ENCODE measurements around the gene SPDYE16. TPM values are rescaled to one million over a fixed set of nuclear protein-coding genes. Genes with fewer than 3 reads are reported as not detected.
"Not testable (repeated sequence)": the region's sequence is repeated elsewhere in the genome, so short reads cannot be mapped to it uniquely, and the experiment has no call there.

SPDYE16 gene
- total and polyA plus RNA-seq, 2 donors: 0.14 to 0.27 TPM

DNA sequence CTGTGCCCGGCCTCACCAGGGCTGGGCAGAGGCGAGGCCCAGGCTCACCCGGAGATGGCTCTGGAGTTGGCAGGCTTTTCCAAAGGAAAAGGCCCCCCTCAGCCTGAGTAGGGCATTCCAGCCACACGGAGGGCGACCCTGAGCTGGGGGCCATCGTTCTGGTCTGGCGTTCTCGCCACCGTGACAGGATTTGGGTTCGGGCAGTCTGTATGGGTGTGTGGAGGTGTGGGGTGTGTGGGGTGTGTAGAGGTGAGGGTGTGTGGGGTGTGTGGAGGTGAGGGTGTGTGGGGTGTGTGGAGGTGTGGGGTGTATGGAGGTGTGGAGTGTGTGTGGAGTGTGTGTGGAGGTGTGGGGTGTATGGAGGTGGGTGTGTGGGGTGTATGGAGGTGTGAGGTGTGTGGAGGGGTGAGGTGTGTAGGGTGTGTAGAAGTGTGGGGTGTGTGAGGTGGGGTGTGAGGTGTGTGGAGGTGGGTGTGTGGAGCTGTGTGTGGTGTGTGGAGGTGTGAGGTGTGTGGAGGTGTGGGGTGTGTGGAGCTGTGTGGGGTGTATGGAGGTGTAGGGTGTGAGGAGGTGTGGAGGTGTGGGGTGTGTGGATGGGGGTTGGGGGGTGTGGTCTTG is 44.4 kb downstream of the SPDYE16 start:
- peaks cover 8 to 19% of the 10 kb centered on the region in 2 donors for H3K36me3 ChIP-seq (ENCODE audit: control insufficient read depth in 2 of 2, insufficient read depth in 2 of 2, low read length in 1 of 2)
- not testable (repeated sequence) for H3K27me3 ChIP-seq (ENCODE audit: control insufficient read depth in 2 of 2, insufficient read depth in 1 of 2, low read length in 1 of 2); H3K9me3 ChIP-seq (ENCODE audit: control insufficient read depth in 2 of 2, insufficient read depth in 1 of 2, low read length in 1 of 2); H3K4me3 ChIP-seq (ENCODE audit: low read length in 2 of 2); H3K27ac ChIP-seq (ENCODE audit: low read depth in 1 of 2, low read length in 1 of 2); H3K4me1 ChIP-seq (ENCODE audit: control insufficient read depth in 2 of 2, insufficient read depth in 2 of 2, low read length in 2 of 2); DNase-seq (ENCODE audit: low read depth in 6 of 9, low spot score in 9 of 9)
- WGBS: 96% methylated on average over 7 of the region's 10 CpGs

DNA sequence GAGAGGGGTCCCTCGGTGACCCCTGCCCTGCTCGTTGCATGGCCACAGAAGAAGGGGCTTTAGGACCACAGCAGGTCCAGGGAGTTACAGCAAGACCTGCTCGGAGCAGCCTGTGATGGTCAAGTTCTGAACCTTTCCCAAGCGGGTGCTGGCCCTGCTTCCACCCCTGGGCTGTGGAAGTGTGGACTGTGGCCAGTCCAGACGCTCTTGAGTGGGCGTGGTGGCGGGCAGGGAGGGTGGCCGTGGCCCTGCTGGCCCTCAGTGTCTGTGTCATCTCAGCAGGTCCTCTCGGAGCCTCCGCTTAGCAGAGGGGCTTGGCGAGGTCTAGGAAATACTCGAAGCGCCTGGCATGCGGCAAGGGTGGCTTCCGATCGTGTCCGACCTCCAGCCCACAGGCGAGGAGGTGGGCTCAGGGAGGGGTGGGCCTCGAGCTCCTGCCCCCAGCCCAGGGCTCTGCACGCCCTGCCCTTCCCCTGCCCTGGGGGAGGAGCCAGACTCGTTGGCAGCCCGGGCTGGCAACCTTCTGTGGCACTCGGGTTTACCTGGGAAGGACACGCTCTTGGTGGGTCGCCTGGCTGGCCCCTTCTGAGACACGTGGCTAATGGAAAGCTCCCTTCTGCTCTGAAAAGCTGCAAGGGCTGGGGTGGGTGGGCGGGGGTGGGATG is 45.0 kb downstream of the SPDYE16 start:
- WGBS: 96% methylated on average over 13 of the region's 27 CpGs
- not testable (repeated sequence) for DNase-seq (ENCODE audit: low read depth in 6 of 9, low spot score in 9 of 9); H3K27ac ChIP-seq (ENCODE audit: low read depth in 1 of 2, low read length in 1 of 2); H3K4me1 ChIP-seq (ENCODE audit: control insufficient read depth in 2 of 2, insufficient read depth in 2 of 2, low read length in 2 of 2); H3K4me3 ChIP-seq (ENCODE audit: low read length in 2 of 2); H3K27me3 ChIP-seq (ENCODE audit: control insufficient read depth in 2 of 2, insufficient read depth in 1 of 2, low read length in 1 of 2); H3K9me3 ChIP-seq (ENCODE audit: control insufficient read depth in 2 of 2, insufficient read depth in 1 of 2, low read length in 1 of 2)
- H3K36me3 ChIP-seq (ENCODE audit: control insufficient read depth in 2 of 2, insufficient read depth in 2 of 2, low read length in 1 of 2): peaks cover 7 to 19% of the 10 kb centered on the region in 2 donors

DNA sequence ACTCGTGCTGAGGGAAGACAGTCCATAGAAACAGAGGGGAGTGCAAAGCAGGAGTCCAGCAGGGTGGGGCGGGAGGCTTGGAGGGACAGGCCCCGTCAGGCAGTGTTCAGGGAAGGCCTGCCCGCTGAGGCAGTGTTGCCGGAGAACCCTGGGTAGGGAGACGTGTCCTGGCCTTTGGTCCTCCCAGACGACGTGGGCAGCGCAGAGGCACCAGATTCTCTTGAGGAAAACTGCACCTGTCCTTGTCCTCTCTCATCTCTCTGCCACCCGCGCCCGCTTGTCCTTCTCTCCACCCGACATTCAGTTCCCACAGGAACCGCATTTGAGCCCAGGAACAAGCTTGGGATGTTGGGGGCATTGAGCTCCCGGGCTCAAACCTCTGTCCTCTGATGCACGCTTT is 47.4 kb downstream of the SPDYE16 start:
- not testable (repeated sequence) for H3K27me3 ChIP-seq (ENCODE audit: control insufficient read depth in 2 of 2, insufficient read depth in 1 of 2, low read length in 1 of 2); DNase-seq (ENCODE audit: low read depth in 6 of 9, low spot score in 9 of 9); H3K27ac ChIP-seq (ENCODE audit: low read depth in 1 of 2, low read length in 1 of 2); H3K4me1 ChIP-seq (ENCODE audit: control insufficient read depth in 2 of 2, insufficient read depth in 2 of 2, low read length in 2 of 2); H3K36me3 ChIP-seq (ENCODE audit: control insufficient read depth in 2 of 2, insufficient read depth in 2 of 2, low read length in 1 of 2); H3K4me3 ChIP-seq (ENCODE audit: low read length in 2 of 2); H3K9me3 ChIP-seq (ENCODE audit: control insufficient read depth in 2 of 2, insufficient read depth in 1 of 2, low read length in 1 of 2)
- WGBS: 96% methylated on average over 16 of the region's 16 CpGs

DNA sequence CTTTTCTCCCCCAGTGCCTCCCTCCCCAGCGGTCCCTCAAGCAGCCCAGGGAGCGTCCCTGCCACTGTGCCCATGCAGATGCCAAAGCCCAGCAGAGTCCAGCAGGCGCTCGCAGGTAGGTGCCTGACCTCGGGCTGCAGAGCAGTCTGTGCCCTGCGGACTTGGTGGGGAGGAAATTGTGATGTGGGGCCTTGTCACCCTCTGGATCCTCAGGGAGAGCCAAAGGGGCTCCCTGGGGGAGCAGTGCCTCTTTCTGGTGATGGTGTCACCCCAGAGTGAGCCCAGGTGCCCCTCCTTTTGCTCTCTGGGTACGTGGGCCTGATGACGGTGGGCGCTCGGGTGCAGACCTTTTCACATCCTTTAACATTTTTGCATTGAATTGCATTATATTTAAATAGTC is 51.0 kb downstream of the SPDYE16 start:
- not testable (repeated sequence) for H3K4me3 ChIP-seq (ENCODE audit: low read length in 2 of 2); H3K27ac ChIP-seq (ENCODE audit: low read depth in 1 of 2, low read length in 1 of 2); H3K27me3 ChIP-seq (ENCODE audit: control insufficient read depth in 2 of 2, insufficient read depth in 1 of 2, low read length in 1 of 2); H3K36me3 ChIP-seq (ENCODE audit: control insufficient read depth in 2 of 2, insufficient read depth in 2 of 2, low read length in 1 of 2); H3K9me3 ChIP-seq (ENCODE audit: control insufficient read depth in 2 of 2, insufficient read depth in 1 of 2, low read length in 1 of 2); H3K4me1 ChIP-seq (ENCODE audit: control insufficient read depth in 2 of 2, insufficient read depth in 2 of 2, low read length in 2 of 2); DNase-seq (ENCODE audit: low read depth in 6 of 9, low spot score in 9 of 9)
- WGBS: 100% methylated on average over 5 of the region's 10 CpGs

DNA sequence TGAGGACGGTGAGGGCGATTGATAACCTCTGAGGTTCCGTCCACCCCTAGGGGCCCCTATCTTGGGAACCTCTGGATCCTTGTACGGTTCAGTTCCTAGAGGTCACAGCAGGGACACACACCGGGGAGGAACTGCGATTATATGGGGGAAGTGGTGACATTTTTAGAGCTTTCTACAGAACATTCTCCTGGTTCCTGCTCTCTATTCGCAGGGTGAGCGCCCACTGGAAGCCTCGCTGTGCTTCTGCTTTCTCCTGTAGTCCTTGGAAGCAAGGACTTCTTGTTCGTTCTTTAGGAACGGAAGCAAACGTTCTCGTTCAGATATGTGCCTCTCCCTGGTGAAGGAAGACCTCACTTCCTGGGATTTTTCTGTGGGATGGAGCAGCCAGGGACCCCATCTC is 55.1 kb downstream of the SPDYE16 start:
- H3K36me3 ChIP-seq (ENCODE audit: control insufficient read depth in 2 of 2, insufficient read depth in 2 of 2, low read length in 1 of 2); H3K27ac ChIP-seq (ENCODE audit: low read depth in 1 of 2, low read length in 1 of 2); H3K27me3 ChIP-seq (ENCODE audit: control insufficient read depth in 2 of 2, insufficient read depth in 1 of 2, low read length in 1 of 2); H3K4me3 ChIP-seq (ENCODE audit: low read length in 2 of 2); DNase-seq (ENCODE audit: low read depth in 6 of 9, low spot score in 9 of 9); H3K4me1 ChIP-seq (ENCODE audit: control insufficient read depth in 2 of 2, insufficient read depth in 2 of 2, low read length in 2 of 2); H3K9me3 ChIP-seq (ENCODE audit: control insufficient read depth in 2 of 2, insufficient read depth in 1 of 2, low read length in 1 of 2): not testable (repeated sequence)
- WGBS: 87% methylated on average over 8 of the region's 13 CpGs

DNA sequence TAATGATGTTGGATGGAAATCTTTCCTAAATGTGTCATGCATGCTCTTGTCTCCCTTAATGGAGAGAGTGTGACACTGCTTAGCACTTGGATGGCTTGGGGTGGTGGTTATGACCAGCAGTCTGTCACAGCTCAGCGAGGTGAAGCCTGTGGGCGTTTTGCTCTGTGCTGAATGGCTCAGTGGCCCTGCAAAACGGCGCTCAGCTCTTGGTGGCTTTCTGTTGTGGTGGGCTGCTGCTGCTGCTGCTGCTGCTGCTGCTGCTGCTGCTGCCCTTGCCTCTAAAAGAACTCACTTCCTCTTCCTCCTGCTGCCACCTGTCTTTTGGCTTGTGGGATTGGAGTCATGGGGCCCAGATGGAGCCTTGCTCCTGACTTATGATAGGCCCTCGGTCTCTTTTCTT is 56.5 kb downstream of the SPDYE16 start:
- not testable (repeated sequence) for H3K27ac ChIP-seq (ENCODE audit: low read depth in 1 of 2, low read length in 1 of 2); DNase-seq (ENCODE audit: low read depth in 6 of 9, low spot score in 9 of 9); H3K4me3 ChIP-seq (ENCODE audit: low read length in 2 of 2); H3K27me3 ChIP-seq (ENCODE audit: control insufficient read depth in 2 of 2, insufficient read depth in 1 of 2, low read length in 1 of 2); H3K9me3 ChIP-seq (ENCODE audit: control insufficient read depth in 2 of 2, insufficient read depth in 1 of 2, low read length in 1 of 2); H3K4me1 ChIP-seq (ENCODE audit: control insufficient read depth in 2 of 2, insufficient read depth in 2 of 2, low read length in 2 of 2)
- peaks cover 8 to 14% of the 10 kb centered on the region in 2 donors for H3K36me3 ChIP-seq (ENCODE audit: control insufficient read depth in 2 of 2, insufficient read depth in 2 of 2, low read length in 1 of 2)
- WGBS: 0% methylated on average over 2 of the region's 5 CpGs

DNA sequence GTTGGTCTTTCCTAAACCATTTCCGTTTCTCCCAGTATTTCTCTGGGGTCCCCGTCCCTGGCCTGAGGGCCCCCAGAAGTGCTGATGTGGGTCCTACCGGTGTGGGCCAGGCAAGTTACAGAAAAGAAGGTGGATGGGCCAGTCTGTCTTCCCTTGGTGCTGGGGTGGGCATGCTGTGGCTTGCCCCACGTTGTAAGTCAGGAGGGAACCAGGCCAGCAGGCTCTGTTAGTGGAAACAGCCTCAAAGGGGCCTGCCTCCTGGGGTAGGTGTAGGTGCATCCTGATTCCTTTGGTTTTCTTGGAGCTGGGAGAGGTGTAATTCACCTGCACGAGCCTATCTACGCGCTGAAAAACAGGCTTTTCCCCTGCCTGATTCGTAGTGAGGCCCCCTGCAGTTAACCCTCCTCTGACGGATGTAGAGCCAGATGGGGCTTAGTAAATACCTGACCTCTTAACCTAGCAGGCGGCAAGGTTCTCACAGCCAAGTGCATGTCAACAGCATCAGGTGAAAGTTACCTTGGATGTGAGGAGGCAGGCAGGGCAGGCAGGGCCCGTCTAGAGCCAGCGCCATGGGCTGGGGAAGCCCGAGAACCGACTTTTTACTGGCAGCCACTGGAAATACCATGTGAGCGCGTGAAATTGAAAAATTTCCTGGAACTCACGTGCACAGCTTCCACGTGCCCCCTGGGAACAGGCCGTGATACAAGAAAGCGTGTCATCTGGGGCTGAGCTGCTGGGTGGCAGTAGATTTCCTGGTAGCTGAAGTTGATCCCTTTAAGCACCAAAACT is 57.1 kb downstream of the SPDYE16 start:
- WGBS: 71% methylated on average over 5 of the region's 20 CpGs
- not testable (repeated sequence) for H3K4me1 ChIP-seq (ENCODE audit: control insufficient read depth in 2 of 2, insufficient read depth in 2 of 2, low read length in 2 of 2); H3K27me3 ChIP-seq (ENCODE audit: control insufficient read depth in 2 of 2, insufficient read depth in 1 of 2, low read length in 1 of 2); DNase-seq (ENCODE audit: low read depth in 6 of 9, low spot score in 9 of 9); H3K9me3 ChIP-seq (ENCODE audit: control insufficient read depth in 2 of 2, insufficient read depth in 1 of 2, low read length in 1 of 2); H3K4me3 ChIP-seq (ENCODE audit: low read length in 2 of 2)
- Histone ChIP-seq H3K27ac (ENCODE audit: low read depth in 1 of 2, low read length in 1 of 2) (peak overlapping the region in 1 of 2 donors; percentile 84), H3K36me3 (ENCODE audit: control insufficient read depth in 2 of 2, insufficient read depth in 2 of 2, low read length in 1 of 2) (peaks cover 8 to 14% of the 10 kb centered on the region in 2 donors)

DNA sequence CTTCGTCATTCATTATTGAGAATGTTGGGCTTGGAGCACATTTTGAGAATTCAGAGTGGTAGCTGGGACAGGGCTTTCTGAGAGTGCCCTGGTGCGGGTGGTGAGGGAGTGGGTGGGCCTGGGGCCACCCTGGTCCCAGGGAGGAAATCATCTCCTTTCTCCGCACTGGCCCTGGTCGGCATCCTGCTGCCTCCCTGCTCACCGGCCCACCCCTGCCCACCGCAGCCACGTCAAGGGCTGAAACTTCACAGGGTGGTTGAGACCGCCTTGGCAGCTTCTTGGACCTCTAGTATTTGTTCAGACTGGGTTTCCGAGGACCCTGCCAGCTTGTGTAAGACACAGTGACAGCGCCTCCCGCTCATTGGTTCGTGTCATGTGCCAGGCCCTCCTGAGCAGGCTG is 58.6 kb downstream of the SPDYE16 start:
- H3K9me3 ChIP-seq (ENCODE audit: control insufficient read depth in 2 of 2, insufficient read depth in 1 of 2, low read length in 1 of 2); DNase-seq (ENCODE audit: low read depth in 6 of 9, low spot score in 9 of 9); H3K27ac ChIP-seq (ENCODE audit: low read depth in 1 of 2, low read length in 1 of 2); H3K4me1 ChIP-seq (ENCODE audit: control insufficient read depth in 2 of 2, insufficient read depth in 2 of 2, low read length in 2 of 2); H3K27me3 ChIP-seq (ENCODE audit: control insufficient read depth in 2 of 2, insufficient read depth in 1 of 2, low read length in 1 of 2); H3K4me3 ChIP-seq (ENCODE audit: low read length in 2 of 2): not testable (repeated sequence)
- H3K36me3 ChIP-seq (ENCODE audit: control insufficient read depth in 2 of 2, insufficient read depth in 2 of 2, low read length in 1 of 2): peaks cover 8 to 14% of the 10 kb centered on the region in 2 donors
- 97% methylated on average over 7 of the region's 12 CpGs for WGBS

DNA sequence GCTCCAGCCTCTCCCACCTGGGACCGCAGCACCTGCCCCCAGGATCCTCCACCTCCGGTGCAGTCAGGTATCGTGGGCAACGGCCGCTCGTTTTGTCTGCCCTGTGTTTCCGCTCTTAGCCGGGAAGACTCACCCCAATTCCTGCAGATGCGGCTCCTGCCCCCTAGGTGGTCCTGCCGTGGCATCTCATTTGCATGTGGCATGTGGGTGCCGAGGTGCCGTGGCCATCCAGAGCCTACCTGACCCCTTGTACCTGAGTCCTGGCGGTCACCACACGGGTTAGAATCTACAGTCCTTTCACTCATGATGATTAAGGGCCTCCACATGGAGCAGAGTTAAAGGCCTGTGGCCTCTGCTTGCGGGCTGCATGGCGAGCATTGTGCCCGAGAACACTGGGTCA is 60.0 kb downstream of the SPDYE16 start:
- H3K9me3 ChIP-seq (ENCODE audit: control insufficient read depth in 2 of 2, insufficient read depth in 1 of 2, low read length in 1 of 2); H3K4me1 ChIP-seq (ENCODE audit: control insufficient read depth in 2 of 2, insufficient read depth in 2 of 2, low read length in 2 of 2); H3K27ac ChIP-seq (ENCODE audit: low read depth in 1 of 2, low read length in 1 of 2); H3K4me3 ChIP-seq (ENCODE audit: low read length in 2 of 2); DNase-seq (ENCODE audit: low read depth in 6 of 9, low spot score in 9 of 9); H3K27me3 ChIP-seq (ENCODE audit: control insufficient read depth in 2 of 2, insufficient read depth in 1 of 2, low read length in 1 of 2): not testable (repeated sequence)
- peaks cover 8 to 14% of the 10 kb centered on the region in 2 donors for H3K36me3 ChIP-seq (ENCODE audit: control insufficient read depth in 2 of 2, insufficient read depth in 2 of 2, low read length in 1 of 2)
- WGBS: 96% methylated on average over 17 of the region's 17 CpGs

All from thymus (tissue), 11 donors.